GM21529 (cell line): ENCODE results near the gene SLC1A4.
"Not testable (repeated sequence)": the region's sequence is repeated elsewhere in the genome, so short reads cannot be mapped to it uniquely, and the experiment has no call there.

Experiments used
- ATAC-seq: cut with Tn5 transposase; IDR thresholded peaks from one replicate; pipeline ENCODE4 v1.9.1; 2021; ENCODE audit not compliant: unreplicated experiment

SLC1A4 gene

DNA sequence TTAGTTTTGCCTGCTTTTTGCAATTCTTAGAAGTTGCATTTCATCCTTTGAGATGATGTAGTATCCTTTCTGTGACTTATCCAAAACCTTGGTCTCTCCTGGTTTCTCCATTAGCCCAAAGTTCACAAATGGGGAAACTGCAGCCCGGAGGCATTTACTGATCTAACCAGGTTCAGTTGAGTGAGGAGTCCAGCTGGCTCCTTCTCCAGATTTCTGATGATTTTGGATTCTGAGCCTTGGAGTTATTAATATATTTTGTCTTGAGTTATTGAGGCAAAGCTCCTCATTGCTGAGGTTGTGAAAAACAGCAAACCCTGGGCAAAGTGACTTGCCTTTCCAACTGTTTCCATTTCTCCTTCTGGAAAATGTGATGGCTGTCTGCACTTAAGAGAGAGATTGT is 1.7 kb downstream of the SLC1A4 start:
- no peak for ATAC-seq

DNA sequence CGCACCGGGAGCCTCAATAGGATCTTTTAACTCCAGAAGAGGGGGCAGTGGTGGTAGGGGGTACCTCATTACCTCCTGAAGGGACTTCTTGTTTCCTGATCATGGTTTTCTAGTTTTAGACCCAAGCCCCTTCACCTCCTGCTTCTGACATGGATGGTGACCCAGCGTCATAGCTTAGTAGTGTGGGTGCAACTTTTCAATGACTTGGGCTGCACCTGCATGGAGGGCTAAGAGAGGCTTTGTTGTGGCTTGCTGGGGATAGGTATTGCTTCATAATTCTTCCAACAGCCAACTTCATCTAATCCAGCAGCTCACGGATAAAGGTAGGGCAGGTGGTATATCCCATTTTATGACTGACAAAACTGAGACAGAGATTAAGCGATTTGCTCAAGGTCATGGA is 3.0 kb downstream of the SLC1A4 start:
- ATAC-seq: no peak

DNA sequence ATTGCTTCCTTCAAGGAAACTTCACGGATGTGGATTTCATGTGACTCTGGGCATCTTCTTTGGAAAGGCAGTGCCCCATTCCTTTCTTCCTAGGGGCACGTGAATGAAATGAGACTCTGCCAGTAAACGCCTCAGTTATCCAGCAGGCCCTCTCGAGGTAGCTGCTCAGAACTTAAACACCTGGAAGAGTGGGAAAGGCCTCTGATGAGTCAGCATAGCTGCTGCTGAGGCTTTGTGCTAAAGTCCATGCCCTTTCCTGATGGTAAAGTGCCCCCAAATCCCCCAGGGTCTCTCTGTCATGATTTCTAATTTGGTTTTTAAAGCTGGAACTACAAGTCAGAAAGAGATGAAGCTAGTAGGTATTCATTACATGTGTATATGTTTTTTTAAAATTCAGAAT is 3.8 kb downstream of the SLC1A4 start:
- ATAC-seq: no peak

DNA sequence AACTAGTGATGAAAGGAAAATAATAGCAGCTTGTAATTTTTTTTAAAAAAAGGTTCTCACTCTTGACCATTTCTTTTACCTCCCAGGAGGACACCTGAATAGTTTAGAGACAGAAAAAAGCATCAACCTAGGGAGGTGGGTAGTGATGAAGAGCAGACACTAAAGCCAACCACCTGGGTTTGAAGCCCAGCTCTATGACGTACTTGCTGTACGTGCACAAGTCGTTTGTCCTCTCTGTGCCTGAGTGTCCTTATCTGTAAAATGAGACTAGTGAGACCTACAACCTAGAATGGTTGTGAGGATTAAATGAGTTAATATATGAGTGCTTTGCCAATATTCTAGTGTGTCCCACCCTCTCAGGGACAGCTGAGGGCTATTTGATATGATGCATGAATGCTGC is 5.8 kb downstream of the SLC1A4 start:
- ATAC-seq: no peak

DNA sequence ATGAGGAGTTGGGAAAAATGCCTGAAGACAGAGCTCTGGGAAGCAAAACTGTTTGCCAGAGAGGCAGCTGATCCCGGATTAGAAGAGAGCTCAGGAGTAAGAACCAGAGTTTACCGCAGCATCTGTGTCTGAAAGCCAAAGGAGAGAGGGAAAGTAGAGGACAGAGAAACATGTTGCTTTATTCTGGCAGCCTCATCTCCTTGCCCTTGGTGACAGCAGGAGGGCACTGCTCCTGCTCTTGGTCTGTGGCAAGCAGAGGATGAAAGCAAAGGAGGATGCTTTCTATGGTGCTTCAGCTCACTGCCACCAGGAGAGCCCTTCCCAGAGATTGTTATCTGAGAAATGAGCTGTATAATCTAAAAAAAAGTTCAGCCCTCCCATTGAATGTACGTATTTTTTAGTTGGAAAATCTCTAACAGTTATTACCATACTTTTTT is 7.7 kb downstream of the SLC1A4 start:
- ATAC-seq: no peak

DNA sequence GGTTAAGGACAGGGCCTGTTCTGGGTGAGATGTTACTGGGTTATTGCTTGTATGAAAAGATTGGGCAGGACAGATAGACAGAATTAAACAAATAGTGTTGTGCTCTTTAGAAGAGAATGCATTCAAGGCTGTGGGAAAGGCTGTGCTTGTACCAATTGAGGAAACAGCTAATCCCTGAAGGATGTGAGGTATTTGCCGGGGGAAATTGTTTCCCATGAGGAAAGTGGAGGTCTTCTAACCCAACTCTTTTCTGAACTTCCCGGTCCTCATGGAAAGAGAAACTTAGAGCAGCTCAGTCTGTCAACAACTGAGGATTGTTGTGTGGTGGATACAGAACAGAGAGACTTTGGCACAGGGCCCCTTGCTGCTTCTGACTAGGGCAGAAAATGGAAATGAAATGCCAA is 9.5 kb downstream of the SLC1A4 start:
- ATAC-seq: no peak

DNA sequence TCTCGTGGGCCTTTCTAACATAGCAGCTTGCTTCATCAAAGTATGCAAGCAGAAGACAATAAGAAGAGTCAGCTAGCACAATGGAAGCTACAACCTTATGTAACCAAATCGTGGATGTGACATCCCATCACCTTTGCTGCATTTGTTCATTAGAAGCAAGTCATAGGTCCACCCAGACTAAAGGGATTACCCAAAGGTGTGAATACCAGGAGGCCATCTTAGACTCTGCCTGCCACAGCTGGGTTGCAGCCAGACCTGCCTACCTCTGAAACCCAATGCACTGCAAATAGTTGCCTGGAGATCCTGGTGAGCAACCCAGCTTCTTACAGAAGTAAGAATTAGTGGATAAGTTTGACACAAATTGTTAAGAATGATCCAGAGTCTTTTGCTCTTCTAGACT is 10.6 kb downstream of the SLC1A4 start:
- no peak for ATAC-seq

DNA sequence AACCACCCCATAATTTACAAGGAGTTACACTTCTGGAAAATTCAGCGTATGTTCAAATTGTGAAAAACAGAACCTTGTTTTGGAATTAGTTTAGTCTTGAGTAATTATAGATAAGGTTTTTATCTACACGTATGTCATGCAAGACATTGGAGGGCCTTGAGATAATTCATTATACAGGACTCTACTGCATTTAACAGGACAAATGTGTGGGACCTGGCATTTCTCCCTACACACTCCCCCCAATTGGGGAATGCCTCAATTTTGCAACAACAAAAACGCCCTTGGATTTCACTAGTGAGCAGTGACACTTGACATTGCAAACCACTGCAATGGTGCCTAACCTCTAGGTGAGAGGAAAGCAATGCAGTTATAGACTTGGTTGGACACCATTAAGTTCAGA is 11.4 kb downstream of the SLC1A4 start:
- no peak for ATAC-seq

DNA sequence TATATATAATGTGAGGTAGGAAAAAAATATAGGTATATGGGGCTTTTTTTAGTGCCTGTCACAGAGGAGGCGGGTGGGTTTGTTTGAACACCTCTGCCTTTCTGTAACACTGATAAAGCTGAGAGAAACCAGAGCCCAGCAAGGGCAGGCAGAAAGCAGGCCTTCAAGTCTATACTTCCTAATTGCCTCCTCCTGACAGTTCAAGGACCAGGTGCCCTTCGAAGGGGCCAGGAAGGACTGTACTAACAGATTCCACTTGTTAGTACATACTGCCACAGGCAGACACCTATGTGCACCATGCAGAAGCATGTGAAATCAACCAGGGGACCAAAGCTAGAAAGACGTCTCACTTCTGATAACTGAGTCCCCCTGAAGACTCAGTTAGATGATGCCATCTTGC is 13.8 kb downstream of the SLC1A4 start:
- no peak for ATAC-seq

DNA sequence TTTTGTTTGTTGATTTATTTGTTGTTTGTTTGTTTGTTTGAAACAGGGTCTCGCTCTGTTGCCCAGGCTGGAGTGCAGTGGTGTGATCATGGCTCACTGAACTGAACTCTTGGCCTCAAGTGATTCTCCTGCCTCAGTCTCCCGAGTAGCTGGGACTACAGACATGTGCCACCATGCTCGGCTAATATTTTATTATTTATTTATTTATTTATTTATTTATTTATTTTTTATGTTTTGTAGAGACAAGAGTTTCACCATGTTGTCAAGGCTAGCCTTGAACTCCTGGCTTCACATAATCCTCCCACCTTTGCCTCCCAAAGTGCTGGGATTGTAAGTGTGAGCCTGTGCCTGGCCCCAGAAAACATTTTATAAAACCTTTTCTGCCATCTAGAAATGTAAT is 15.0 kb downstream of the SLC1A4 start:
- ATAC-seq: not testable (repeated sequence)

DNA sequence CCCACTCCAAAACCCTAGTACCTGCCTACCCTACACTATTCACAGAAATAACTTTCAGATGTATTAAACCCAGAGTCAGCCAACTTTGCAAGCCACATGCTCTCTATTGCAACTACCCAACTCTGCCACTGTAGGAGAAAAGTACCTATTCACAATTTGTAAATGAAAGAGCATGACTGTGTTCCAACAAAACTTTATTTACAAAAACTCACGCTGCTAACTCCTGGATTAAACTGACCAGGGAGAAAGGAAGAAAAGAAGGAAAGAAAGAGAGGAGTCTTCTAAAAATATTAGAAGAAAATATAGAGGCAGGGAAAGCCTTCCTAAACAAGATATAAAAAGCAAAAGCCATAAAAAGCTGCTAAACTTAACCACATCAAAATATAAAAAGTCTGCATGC is 24.6 kb downstream of the SLC1A4 start:
- no peak for ATAC-seq

DNA sequence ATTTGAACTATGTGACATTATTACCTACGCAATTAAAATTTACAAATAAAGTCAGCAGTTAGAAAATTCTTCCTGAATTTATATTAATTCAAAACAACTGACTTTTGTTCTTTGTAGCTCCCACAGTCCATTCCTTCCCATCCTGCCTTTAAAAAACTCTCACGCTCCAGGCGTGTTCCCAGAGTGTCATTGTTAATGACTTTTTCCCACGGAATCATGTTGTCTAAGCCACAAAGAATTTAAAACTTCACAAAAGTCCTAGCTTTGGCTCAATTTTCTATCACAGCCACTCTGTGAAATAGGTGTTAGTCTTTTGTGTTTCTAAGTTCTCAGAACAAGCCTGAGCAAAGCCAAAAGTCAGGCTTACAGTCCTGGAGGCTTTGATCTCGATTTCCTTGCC is 26.5 kb downstream of the SLC1A4 start:
- ATAC-seq: no peak

DNA sequence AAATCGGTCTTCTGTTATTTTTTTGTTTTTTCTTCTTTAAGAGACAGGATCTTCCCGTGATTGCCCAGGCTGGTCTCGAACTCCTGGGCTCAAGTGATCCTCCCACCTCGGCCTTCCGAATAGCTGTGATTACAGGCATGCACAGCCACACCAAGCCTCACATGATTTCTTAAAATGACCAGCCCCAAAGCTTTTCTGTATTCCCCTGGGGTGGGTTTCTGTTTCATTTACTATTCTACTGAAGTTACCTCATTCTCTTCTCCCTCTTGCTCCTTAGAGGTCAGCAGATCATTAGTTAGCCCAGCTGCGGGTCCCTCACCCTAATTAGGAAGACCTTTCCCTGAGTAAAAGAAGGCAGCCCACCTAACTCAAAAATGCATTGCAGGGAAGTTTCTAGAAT is 27.6 kb downstream of the SLC1A4 start:
- no peak for ATAC-seq

DNA sequence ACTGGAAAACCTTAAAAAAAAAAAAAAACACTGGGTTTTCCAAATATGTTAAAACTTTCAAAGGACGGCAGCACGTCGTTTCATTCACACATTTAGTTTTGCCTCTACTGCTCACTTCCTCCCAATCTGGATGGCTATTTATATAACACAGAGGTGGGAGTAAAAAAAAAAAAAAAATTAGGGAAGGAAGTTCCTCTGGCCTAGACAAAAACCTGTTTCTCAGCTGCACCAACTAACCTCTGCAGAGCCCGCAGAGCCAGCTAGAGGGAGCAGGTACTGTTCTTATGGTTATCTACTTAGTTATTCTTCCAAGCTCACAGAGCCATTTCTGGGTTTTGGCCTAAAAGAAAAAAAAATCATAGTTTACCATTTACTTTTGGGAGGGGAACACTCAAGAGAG is 28.1 kb downstream of the SLC1A4 start:
- ATAC-seq: no peak

DNA sequence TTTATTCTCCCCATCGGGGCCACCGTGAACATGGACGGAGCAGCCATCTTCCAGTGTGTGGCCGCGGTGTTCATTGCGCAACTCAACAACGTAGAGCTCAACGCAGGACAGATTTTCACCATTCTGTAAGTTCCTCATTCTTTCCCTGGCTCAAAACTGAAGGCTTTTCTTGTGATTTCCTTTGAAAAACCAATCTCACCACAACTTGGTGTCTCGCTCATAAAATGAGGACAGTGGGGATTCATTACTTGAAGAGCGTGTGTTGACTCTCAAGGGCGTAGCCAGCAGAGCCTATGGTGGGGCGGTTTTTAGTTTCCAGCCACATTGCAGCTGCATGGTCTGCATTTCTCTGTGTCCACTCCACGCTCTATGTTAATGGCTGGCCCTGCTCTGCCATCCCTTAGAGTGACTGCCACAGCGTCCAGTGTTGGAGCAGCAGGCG is 29.0 kb downstream of the SLC1A4 start:
- ATAC-seq: no peak

DNA sequence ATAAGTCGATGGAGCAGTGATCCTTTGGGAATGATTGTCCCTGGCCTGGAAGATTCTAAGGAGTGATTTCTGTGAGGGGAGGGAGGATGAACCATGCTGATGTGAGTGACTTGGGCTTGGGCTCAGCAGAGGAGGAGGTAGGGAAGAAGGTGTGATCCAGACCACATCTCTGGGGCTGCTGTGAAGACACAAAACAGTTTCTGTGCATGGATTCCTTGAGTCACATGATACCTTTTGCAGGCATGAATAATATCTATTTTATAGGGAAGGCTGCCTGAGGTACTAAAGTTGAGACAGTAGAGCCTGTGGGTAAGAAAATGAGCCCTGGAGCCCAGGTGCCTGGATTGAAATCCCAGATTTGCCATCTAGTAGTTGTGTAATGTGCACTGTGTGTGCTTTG is 29.8 kb downstream of the SLC1A4 start:
- no peak for ATAC-seq

DNA sequence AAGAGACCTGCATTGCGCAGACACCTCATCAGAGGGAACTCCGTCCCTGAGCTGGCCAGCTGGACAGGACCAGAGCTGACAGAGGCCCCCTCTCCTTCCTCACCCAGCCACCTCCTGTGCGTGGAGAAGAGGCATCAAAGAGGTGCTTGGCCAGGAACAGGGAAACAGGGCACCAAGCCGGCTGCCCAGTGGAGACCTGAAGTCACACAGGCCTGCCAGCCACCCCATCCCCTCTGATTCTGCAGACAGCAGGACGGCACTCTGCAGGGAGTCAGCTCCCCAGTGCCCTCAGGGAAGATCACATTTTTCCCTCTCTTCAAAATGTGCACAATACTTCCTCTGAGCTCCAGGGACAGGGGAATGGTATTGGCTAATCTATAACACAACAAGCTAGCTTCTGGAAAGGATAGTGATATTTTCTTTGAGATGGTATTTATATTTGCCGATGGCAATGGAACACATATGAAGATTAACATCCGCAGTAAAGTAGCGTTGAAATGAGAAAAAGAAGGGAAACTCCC is 30.5 kb downstream of the SLC1A4 start:
- ATAC-seq: no peak

DNA sequence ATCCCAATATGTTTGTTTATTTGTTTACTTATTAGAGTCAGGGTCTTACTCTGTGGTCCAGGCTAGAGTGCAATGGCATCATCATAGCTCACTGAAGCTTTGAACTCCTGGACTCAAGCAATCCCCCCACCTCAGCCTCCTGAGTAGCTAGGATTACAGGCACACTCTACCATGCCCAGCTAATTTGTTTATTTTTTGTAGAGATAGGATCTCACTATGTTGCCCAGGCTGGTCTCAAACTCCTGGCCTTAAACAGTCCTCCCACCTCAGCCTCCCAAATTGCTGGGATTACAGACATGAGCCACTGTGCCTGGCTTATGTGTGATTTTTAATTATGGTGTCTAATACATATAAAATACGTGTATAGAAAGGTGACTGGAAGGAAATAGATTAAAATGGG is 31.1 kb downstream of the SLC1A4 start:
- not testable (repeated sequence) for ATAC-seq

DNA sequence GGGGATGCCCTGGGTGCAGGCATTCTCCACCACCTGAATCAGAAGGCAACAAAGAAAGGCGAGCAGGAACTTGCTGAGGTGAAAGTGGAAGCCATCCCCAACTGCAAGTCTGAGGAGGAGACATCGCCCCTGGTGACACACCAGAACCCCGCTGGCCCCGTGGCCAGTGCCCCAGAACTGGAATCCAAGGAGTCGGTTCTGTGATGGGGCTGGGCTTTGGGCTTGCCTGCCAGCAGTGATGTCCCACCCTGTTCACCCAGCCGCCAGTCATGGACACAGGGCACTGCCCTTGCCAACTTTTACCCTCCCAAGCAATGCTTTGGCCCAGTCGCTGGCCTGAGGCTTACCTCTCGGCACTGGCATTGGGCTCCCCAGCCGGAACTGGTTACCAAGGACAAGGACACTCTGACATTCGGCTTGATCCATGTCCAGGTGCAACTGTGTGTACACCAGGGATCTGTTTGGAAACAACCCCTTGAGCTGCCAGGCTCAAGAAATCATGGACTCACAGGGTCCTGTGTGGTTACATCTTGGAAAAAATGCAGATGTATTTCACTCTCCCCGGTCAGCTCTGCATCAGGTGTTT is 31.8 kb downstream of the SLC1A4 start:
- ATAC-seq: no peak

DNA sequence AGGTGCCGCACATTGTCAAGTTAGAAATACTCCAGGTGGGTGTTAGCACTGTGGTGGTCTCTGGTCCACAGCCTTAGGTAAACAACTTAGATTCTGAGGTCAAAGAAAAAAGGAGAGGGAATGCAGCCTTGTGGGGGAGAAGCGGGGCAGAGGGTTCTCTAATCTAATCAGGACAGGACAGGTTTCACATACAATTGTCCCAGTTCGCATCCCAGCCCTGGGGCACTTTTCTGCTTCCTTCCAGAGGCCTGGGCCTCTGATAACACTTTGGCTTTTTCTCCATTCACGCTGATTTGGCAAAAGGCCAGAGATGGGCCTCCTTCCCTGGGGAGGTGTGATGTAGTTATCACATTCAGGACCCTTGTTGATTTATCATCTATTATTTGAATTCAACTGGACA is 32.5 kb downstream of the SLC1A4 start:
- ATAC-seq: no peak

DNA sequence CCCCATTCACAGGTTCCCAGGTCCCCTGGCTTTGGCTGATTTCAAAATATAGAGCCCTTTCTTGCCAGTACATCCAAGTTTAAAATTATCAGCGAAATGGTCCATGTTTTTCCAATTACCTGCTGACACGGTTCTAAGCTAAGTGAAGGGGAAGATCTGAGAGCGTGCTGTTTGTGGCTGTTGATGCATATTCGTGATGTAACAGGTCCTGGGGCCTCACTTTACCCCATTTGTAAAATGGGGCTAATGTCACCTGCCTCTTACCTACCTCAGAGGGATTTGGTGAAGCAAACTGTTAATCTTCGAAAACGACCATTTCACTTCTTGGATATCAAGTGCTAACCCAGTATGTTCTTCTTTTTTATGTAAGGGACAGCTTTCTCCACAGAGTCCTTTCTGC is 33.0 kb downstream of the SLC1A4 start:
- ATAC-seq: no peak

DNA sequence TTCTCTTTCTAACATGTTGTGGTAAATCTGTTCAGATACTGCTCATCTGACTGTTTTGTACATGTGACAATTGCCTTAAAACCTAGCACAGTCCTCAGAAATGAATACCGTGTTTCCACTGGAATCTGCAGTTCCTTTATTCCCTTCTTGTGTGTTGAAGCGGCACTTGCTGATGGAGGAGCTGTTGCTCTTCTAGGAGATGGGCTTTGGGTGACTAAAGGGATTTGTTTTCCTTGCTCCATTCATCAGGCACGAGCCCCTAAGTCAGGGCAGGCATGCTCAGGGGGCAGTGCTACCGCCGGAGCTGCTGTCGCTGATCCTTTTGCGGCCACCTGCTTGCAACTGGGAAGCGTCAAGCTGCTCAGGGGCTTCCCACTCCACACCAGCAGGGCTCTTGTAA is 34.5 kb downstream of the SLC1A4 start:
- no peak for ATAC-seq

DNA sequence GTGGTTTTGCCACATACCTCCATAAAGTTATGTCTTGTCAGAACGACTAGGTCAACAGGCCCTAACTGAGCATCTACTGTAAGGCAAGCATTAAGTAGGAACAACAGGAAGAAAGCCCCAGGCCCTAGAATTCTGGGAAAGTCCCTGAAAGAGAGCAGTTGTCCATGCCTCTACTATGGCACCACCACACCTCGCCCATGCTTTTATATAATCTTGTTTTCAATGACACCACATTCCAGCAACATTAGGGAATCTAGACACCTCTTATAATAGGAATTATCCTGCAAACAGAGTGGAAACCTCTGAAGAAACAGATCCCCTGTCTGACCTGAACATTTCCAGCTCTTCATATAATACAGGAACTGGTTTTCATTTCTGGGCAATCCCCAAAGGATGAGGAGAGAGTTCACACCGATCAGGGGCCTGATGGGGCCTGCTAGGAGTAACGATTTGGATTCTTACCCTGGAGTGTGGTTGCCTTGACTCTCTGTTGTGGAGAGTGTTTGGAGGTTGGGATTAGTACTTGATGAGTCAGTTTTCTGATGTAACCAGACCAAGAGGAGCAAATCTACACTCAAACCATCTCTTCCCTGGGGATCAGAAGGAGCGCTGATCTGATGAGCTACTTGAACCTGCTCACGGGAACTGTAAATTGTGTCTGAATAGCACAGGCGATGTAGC is 35.1 kb downstream of the SLC1A4 start:
- ATAC-seq: no peak
